HG03060 (cell line): ENCODE data around the gene TEX28.
"Not testable (repeated sequence)": the region's sequence is repeated elsewhere in the genome, so short reads cannot be mapped to it uniquely, and the experiment has no call there.

Experiments
- ATAC-seq: cut with Tn5 transposase; IDR thresholded peaks from one replicate; pipeline ENCODE4 v1.9.1; 2021; ENCODE audit warnings: low read depth, moderate number of reproducible peaks; ENCODE audit not compliant: unreplicated experiment

The TEX28 gene

GRCh38 chrX:154248076-154248475, 46.8 kb downstream of the TEX28 start:
- not testable (repeated sequence) for ATAC-seq

GRCh38 chrX:154247377-154248045, 47.4 kb downstream of the TEX28 start:
- peak; percentile 92 for ATAC-seq

GRCh38 chrX:154239982-154240503, 54.9 kb downstream of the TEX28 start:
- not testable (repeated sequence) for ATAC-seq

GRCh38 chrX:154238939-154239559, 55.9 kb downstream of the TEX28 start:
- not testable (repeated sequence) for ATAC-seq

GRCh38 chrX:154233620-154234019, 61.3 kb downstream of the TEX28 start:
- not testable (repeated sequence) for ATAC-seq

GRCh38 chrX:154231443-154231842, 63.5 kb downstream of the TEX28 start:
- ATAC-seq = not testable (repeated sequence)

GRCh38 chrX:154226706-154227105, 68.2 kb downstream of the TEX28 start:
- not testable (repeated sequence) for ATAC-seq

- ATAC-seq = not testable (repeated sequence)
Measured at GRCh38 chrX:154225292-154225691, 69.6 kb downstream of the TEX28 start.
